ENCODE measurements around the gene OR10G6.

DNA sequence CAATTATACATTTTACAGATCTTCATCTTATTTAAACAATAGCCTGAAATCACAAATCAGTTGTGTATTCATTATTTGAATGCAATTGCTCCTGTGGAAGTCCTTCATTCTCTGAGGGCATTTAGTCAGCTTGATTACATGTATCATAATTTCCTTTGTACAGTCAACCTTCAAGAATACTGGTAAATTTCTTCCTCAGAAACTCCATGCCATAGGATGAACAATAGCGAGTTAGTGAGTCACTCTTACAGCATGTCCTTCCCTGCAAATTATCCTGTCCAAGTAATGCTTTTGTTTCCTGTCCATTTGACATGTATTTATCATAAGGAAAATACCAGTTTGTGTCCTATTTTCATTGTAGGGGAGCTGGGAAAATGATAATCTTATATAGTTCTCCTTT is 21.1 kb downstream of the OR10G6 start:
- TF ChIP-seq CTCF (IDR thresholded peaks at IDR 0.05 in 4 of 5, conservative IDR thresholded peaks at IDR 0.05 in 1 of 5) = no peak
- no peak for TF ChIP-seq POLR2A (IDR thresholded peaks at IDR 0.05)

Measured in gastrocnemius medialis (tissue), 4 donors.